Neutrophil (primary cell): ENCODE results near the gene APOA4.

Source experiments
- H3K27ac ChIP-seq: fragments of 200-600 bp; sonication (generic); 2 replicates; pipeline ENCODE4 v1.5.1; 2016; ENCODE audit warnings: mild to moderate bottlenecking, moderate library complexity
- H3K27me3 ChIP-seq: fragments of 200-600 bp; sonication (generic); 2 replicates; pipeline ENCODE4 v1.6.0; 2016; ENCODE audit warnings: mild to moderate bottlenecking
- H3K36me3 ChIP-seq: fragments of 200-600 bp; sonication (generic); 2 replicates; pipeline ENCODE4 v1.5.1; 2017
- H3K4me1 ChIP-seq, 2 experiments: fragments of 200-600 bp in 1 of 2; sonication (generic) in 1 of 2; 1 replicate in 1 of 2; 2 replicates in 1 of 2; pipeline versions ENCODE4 v1.5.1 to v1.6.1; 2013 to 2016; ENCODE audit warnings: low read depth in 1 of 2, low read length in 1 of 2, mild to moderate bottlenecking in 1 of 2, moderate library complexity in 1 of 2; ENCODE audit not compliant: control insufficient read depth in 1 of 2, insufficient read depth in 1 of 2
- H3K4me3 ChIP-seq, 2 experiments: fragments of 200-600 bp in 1 of 2; sonication (generic) in 1 of 2; 1 replicate in 1 of 2; 2 replicates in 1 of 2; pipeline ENCODE4 v1.5.1; 2013 to 2016; ENCODE audit warnings: low read depth in 1 of 2, low read length in 1 of 2, mild to moderate bottlenecking in 1 of 2, moderate library complexity in 1 of 2
- H3K9me3 ChIP-seq: fragments of 200-600 bp; sonication (generic); 2 replicates; pipeline ENCODE4 v1.5.1; 2016
- TF ChIP-seq, protein P1 (sequence below): fragments of 200-600 bp; sonication (generic); IDR thresholded peaks from 2 replicates; pipeline ENCODE4 v1.5.1; 2016; ENCODE audit warnings: antibody characterized with exemption

APOA4 gene

DNA sequence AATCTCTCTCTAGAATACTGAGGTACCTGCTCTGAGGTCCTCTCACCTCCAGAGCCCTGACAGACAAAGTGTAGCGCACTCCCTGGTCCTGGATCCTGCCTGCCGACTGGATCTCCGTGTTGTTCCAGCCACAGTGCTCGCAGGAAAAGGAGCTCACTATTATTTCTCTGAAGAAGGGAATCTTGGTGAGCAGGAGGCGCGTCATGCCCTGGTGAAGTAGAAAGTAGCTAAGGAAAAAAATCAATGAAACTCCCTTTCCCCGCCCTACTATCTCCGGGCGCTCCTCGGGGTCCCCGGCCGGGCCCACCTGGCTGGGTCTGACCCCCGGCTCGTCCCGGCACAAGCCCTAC lies 35.7 kb downstream of the APOA4 start:
- peaks cover 33% of the 10 kb centered on the region for H3K36me3 ChIP-seq

DNA sequence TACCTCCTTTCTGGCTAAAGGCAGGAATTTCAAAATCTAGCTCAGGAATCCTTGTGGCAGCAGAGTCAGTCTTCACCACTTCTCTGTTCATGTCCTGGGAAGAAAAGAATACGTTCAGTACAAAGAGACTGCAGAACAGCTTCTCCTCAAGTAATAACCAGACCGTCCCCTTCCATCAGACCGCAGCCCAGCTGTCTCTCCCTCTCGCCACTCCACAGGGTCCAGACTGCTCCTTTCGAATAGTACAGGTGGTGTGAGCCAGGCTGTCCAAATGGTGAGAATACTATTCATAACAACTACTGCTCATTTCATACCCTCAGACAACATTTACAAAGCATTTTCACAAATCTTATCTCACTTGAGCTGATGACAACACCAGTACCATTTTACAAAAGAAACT lies 36.1 kb downstream of the APOA4 start:
- Histone ChIP-seq H3K27ac (no peak overlapping the region), H3K27me3 (no peaks in the 10 kb centered on the region), H3K36me3 (peaks cover 38% of the 10 kb centered on the region), H3K4me1 (peaks cover 23% of the 10 kb centered on the region in 2 experiments), H3K4me3 (peak overlapping the region; percentile 84 to 96), H3K9me3 (no peaks in the 10 kb centered on the region)
- TF ChIP-seq, protein P1, sequence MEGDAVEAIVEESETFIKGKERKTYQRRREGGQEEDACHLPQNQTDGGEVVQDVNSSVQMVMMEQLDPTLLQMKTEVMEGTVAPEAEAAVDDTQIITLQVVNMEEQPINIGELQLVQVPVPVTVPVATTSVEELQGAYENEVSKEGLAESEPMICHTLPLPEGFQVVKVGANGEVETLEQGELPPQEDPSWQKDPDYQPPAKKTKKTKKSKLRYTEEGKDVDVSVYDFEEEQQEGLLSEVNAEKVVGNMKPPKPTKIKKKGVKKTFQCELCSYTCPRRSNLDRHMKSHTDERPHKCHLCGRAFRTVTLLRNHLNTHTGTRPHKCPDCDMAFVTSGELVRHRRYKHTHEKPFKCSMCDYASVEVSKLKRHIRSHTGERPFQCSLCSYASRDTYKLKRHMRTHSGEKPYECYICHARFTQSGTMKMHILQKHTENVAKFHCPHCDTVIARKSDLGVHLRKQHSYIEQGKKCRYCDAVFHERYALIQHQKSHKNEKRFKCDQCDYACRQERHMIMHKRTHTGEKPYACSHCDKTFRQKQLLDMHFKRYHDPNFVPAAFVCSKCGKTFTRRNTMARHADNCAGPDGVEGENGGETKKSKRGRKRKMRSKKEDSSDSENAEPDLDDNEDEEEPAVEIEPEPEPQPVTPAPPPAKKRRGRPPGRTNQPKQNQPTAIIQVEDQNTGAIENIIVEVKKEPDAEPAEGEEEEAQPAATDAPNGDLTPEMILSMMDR, result no peak

More for the DNA sequence above, 35.7 kb downstream of the APOA4 start:
- H3K9me3 ChIP-seq, result no peaks in the 10 kb centered on the region
- H3K27ac ChIP-seq, result peak overlapping the region; percentile 79
- peak overlapping the region; percentile 84 to 96 for H3K4me3 ChIP-seq
- TF ChIP-seq, protein P1, result no peak
- H3K27me3 ChIP-seq, result no peaks in the 10 kb centered on the region
- H3K4me1 ChIP-seq, result peaks cover 23% of the 10 kb centered on the region in 2 experiments

DNA sequence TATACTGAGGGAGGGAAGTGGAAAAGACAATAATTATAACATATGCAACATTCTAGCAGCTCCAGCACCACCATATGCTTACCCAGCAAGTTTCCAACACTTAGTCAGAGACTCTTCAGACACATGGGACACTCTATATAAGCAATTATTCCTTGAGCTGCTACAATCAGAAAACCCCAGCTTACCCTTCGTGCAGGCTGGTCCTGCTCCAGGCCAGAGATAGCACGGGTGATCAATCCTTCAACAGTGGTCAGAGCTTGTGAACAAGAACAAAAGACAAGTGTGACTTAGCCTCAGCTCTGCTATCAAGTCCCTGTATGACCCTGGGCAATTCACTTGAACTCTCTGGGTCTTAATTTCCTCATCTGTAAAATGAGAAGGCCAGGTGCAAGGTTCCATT lies 36.8 kb downstream of the APOA4 start:
- TF ChIP-seq, protein P1, result no peak
- Histone ChIP-seq H3K27me3 (no peaks in the 10 kb centered on the region), H3K36me3 (peaks cover 42% of the 10 kb centered on the region), H3K9me3 (no peaks in the 10 kb centered on the region), H3K27ac (no peak overlapping the region), H3K4me1 (peaks cover 20% of the 10 kb centered on the region in 2 experiments), H3K4me3 (no peak overlapping the region)

DNA sequence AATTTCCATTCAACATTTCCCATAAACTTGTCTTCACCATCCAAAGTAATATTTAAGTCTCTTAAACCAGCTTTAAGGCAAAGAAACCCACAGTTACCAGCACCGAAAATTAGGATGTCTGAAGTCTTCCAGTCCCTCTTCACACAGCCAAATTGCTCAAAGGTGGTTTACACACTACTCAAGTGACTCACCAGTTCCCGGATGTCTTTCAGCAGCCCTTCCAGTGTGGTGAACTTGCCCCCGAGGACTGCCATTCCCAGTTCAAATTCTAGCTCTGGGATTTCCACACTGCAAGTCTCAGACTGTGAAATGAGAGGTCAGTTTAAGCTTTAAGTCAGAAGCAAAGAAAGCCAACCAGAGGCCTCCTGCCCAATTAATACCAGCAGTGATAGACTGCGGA lies 40.4 kb downstream of the APOA4 start:
- no peaks in the 10 kb centered on the region for H3K9me3 ChIP-seq
- TF ChIP-seq, protein P1, result no peak
- H3K36me3 ChIP-seq, result peaks cover 70% of the 10 kb centered on the region
- H3K27me3 ChIP-seq, result no peaks in the 10 kb centered on the region
- H3K27ac ChIP-seq, result no peak overlapping the region
- peaks cover 9 to 10% of the 10 kb centered on the region in 2 experiments for H3K4me1 ChIP-seq
- H3K4me3 ChIP-seq, result no peak overlapping the region

DNA sequence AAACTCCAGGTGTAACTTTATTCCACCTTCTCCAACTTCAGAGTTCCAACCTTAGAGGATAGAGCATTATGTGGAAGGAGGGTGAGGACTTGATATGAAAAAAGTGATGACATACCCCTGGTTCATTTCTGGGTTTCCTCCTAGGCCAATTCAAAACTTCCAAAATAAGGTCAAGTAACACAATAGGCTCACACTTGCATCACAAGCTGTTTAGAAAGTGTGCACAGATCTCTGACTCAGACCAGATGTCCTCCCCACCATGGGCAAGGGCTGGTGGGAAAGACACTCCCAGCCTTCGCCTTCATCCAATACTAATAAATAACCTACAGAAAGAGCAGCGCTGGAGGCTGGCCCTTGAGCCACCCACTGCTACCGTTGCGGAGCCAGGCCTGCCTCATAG lies 44.5 kb downstream of the APOA4 start:
- TF ChIP-seq, protein P1, result no peak
- Histone ChIP-seq H3K4me3 (no peak overlapping the region), H3K4me1 (peaks cover 7 to 8% of the 10 kb centered on the region in 2 experiments), H3K36me3 (peaks cover 49% of the 10 kb centered on the region), H3K27ac (no peak overlapping the region), H3K9me3 (no peaks in the 10 kb centered on the region), H3K27me3 (no peaks in the 10 kb centered on the region)

DNA sequence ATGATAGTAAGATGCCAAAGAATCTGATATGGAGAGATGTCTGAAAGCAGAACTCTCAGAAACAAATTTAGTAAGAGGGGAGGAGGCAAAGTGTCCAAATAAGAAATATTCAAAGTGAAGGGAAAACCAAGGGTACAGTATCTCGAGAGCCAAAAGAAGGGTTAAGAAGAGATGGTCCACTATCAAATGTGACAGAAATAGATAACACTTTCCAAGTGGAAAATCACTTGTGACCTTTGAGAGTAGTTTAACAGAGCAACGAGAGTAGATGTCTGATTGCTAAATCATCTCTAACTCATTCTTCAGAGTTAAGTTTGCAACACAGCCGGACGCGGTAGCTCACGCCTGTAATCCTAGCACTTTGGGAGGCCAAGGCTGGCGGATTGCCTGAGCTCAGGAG lies 46.0 kb downstream of the APOA4 start:
- Histone ChIP-seq H3K27me3 (no peaks in the 10 kb centered on the region), H3K27ac (no peak overlapping the region), H3K4me1 (peaks cover 15 to 16% of the 10 kb centered on the region in 2 experiments), H3K36me3 (peaks cover 35% of the 10 kb centered on the region), H3K9me3 (no peaks in the 10 kb centered on the region), H3K4me3 (no peak overlapping the region)
- TF ChIP-seq, protein P1, result no peak
